NT2/D1 (cell line): ENCODE data around the gene TBC1D9.

Experiments
- SUZ12 ChIP-seq: IDR thresholded peaks from 2 replicates; pipeline ENCODE4 v1.6.1; 2011; ENCODE audit not compliant: insufficient read length, insufficient read depth; ENCODE audit errors: extremely low read depth
- YY1 ChIP-seq: IDR thresholded peaks from 2 replicates; pipeline ENCODE4 v1.6.1; 2011; ENCODE audit not compliant: insufficient read length, insufficient read depth
- ZNF274 ChIP-seq: IDR thresholded peaks from 2 replicates; pipeline ENCODE4 v1.6.1; 2011; ENCODE audit warnings: mild to moderate bottlenecking, low read depth, low read length

GRCh38 chr4:140673729-140674128, 82.5 kb downstream of the TBC1D9 start:
- TF ChIP-seq SUZ12 (no peak), ZNF274 (no peak), YY1 (no peak)
